HUDEP-2 (cell line): Measurements from ENCODE around the gene LSM3.

ENCODE experiments used
- DNase-seq, 76 experiments: peaks; one replicate each; lab custom pipeline; 2025; ENCODE audit not compliant: unreplicated experiment in 76 of 76; lab: John Stamatoyannopoulos, UW

LSM3 gene

DNA sequence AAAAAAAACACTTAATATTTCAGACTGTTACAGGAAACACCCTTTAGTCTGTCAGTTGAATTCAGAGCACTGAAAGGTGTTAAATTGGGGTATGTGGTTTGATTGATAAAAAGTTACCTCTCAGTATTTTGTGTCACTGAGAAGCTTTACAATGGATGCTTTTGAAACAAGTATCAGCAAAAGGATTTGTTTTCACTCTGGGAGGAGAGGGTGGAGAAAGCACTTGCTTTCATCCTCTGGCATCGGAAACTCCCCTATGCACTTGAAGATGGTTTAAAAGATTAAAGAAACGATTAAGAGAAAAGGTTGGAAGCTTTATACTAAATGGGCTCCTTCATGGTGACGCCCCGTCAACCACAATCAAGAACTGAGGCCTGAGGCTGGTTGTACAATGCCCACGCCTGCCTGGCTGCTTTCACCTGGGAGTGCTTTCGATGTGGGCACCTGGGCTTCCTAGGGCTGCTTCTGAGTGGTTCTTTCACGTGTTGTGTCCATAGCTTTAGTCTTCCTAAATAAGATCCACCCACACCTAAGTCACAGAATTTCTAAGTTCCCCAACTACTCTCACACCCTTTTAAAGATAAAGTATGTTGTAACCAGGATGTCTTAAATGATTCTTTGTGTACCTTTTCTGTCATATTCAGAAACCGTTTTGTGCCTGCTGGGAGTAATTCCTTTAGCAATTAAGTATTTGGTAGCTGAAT, 35.9 kb upstream of the LSM3 start:
- no peak for DNase-seq

DNA sequence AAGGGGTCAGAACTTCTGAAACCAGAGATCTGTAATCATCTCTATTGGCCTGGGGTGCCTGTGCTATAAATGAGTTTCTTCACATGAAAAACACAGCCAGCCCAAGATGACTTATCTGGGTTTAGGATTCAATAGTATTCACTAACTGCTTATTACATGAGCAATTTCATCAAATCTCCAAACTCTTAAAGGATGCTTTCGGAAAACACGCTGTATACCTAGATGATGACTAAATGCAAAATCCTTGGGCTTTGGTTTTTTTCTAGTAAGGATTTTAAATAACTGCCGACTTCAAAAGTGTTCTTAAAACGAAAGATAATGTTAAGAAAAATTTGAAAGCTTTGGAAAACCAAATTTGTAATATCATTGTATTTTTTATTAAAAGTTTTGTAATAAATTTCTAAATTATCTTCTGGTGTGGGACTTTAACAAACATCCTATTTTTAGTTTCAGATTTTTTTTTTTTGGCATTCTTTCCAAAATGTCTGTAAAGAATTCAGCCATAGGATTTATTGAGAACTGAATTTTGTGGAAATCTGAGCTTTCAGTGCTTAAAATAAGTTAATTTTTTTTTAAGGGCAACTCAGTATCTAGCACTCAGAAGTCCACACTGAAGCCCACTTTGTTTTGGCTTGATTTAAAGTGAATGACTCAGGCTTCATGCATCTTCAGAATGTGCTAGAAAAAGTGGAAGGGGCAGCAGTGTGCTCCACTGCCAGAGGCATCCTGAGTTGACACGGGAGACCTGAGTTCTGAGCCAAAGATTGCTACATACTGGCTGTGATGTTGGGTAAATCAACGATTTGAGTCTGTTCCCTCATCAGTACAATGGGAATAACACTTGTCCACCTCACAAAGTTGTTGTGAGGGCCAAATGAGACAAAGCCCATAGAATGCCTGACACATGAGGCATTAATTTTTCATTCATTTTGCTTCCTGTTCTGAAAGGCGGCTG, 35.1 kb upstream of the LSM3 start:
- DNase-seq: no peak

DNA sequence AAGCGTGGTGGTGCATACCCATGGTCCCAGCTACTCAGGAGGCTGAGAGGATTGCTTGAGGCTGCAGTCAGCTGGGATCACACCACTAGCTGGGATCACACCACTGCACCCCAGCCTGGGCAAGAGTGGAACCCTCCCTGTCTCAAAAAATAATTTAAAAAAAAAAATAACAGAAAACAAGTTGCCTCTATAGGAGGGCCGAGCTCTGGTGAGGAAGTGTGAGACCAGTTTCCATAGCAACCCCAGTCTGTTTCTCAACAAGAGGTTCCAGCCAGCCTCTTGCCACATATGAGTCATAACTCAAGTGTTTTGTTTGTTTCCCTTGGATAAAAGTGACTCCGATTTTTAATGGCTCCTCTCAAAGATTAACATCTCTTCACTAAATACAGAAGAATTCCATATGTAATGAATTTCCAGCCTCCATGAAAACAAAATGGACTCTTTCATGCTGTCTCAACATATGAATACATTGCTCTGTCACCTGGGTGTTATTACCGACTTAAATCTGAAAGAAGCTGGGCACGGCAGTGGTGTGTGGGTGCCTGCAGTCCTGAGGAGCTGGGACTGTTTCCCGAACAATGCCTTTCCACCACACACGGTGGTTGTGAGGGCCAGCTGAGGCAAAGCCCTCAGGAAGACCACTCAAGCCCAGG, 34.1 kb upstream of the LSM3 start:
- DNase-seq: peak in 51 of 76 experiments; percentile 3 to 83 (median 50)

DNA sequence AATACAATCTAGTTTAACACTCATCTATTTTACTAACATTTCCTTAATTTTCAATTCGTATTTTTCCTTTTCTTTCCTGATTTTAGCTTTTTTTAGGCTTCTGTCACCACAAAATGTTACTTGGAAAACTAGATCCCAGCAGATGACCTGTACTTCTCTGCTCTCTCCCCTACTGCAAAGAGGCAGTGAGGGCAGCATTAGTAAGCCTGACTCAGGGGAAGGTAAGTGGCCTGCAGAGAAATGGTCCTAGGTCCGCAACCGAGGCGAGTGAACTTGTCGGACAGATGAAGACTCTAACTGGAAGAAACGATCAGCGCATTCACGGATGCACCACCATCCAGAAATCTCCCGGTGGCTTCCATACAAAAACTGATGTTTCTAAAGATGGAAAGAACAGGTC, 33.4 kb upstream of the LSM3 start:
- DNase-seq: no peak

DNA sequence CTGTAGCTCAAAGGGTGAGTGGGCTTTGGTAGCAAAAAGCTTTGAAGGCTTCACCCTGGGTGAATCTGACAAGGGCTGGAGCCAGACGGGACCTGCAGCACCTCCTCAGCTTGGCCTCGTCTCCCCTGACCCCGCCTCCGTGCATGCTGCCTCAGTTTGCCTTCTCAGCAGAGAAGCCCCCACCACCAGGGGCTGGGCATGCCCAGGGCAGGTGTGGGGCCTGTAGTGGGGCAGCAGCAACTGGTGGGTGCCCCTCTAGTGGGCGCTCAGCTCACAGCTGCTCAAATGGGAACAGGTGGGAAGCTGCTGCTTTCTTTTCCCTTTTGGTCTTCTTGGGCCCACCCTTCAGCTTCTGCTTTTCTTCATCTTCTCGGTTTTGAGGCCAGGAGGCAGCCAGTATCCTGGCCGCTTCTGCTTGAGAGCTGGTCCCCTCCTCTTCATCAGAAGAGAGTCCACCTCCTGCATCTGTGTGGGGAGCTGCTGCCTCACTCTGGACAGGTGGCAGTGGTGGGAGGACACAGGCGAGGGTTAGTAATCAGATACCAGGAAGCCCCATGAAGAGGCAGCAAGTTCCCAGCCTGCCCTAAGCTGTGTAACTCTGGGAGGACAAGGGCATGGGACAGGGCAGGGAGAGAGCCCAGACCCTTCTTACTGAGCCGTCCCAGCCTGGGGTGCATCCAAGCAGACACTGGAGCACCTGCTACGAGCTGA, 32.8 kb upstream of the LSM3 start:
- no peak for DNase-seq

DNA sequence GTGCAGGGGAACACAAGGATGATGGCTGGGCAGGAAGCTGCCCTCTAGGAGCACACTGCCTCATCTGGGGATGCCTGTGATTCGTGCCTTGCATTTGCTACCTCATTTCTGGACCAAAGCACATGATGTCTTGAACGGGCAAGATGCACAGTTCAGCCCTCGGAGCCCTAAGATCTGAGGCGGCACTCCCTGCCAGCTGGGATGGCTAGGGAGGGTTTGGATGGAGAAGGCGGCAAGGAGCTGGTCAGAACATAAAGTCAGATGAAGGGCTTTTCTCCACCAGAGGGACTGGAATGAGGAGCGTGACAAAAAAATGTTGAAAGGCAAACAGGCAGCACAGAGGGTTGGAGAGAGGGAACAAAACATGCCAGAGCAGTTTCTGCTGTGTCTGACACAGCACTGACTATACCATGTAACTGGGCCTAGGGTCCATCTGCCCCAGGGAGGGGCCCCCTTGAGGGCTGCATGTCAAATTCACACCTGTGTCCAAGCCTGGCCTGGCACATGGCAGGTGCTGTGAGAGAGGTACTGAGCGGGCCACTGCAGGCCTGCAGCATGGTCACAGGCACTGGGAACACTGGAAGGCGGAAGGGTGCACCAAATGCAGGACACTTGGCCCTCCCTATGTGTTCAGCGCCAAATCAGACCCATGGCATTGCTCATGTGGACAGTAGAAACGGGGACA, 32.1 kb upstream of the LSM3 start:
- DNase-seq: no peak

DNA sequence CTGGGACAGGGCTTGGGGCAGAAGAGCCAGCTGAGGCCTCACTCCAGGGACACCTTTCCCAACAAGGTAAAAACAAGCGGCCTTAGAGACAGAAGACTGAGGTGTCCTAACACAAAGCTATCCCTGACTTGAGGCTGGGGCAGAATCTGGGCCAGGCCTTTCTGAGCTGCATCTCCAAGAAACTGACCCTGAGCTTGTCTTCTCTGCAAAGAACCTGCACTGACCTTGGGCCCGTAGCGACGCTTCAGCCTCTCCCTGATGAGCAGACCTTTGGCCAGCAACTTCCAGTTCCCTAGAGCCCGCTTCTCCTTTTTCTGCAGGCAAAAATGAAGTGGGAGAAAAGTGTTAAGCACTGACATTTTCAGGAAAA, 31.6 kb upstream of the LSM3 start:
- DNase-seq: no peak

DNA sequence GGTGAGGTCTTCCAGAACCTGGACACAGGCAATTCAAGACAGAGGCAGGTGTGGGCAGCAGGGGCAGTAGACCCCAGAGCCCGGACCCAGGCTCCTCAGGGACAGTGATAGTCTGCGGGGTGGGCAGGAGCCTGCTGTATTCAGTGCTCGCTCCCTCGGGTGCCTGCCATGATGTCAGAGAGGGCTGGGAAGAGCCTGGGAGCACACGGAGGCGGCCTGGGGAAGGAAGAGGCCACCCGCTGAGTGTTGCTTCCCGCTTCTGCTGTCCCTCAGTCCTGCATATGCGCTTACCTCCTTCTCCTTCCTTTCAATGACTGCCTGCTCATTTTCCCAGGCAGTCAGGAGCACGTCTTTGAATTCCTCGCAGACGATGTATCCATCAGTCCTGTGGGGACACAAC, 31.0 kb upstream of the LSM3 start:
- no peak for DNase-seq

DNA sequence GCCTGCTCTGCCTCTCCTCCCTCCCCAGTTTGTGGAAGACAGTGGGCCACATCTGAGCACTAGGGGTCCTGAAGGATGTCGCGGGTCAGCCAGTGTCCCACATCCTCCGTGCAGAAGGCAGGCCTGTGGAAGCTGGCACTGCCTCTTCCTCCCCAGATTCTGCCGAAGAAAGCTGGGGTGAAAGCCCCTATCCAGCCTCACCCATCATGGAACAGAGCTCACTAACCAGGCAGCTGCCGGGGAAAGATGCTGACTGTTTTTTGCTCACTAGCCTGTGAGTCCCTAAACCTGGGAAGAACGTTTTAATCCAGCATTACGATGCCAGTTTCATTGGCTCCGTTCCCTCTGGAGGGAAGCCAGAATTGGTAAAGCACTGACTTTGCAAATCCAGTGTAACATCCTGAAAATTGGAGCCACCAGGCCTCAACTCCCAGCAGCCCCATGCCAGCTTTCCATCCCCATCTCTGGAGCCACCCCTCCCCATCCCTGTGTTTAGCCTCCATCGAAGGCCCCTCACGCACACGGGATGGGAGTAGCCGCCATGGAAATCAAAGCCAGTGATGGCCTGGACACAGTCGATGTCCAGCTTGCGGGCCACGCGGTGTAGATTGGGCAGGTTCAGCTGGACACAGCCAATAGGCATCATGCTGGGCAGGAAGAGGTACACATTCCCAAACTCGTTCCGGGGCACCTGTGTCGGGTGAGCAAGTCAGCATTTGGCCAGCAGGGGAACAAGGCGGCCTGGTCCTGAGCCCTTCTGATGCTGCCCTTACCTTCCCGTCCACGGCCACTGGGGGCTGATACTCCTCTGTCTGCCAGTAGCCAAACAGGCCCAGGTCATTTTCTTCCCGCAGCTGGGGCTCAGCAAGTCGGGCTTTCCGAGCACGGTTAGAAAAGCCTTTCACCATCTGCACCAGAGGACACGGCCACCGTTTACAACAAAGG, 30.3 kb upstream of the LSM3 start:
- DNase-seq: no peak

DNA sequence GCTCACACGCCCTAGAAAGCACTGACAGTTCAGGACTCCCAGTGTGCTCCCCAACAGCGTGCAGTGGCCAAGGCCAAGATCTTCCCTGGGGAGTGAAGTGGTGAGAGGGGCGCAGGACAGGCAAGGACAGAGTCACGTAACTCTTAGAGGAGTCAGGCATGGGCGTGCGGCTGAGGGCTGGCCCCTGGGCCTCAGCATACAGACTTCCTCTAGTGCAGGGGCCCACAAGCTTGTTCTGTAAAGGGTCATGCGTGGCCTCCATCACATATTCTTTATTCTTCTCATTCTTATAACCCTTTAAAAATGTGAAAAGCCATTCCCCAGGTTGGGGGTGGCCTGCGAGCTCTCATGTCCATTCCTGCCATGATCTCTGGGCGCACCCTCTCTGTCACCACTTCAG, 28.5 kb upstream of the LSM3 start:
- no peak for DNase-seq

DNA sequence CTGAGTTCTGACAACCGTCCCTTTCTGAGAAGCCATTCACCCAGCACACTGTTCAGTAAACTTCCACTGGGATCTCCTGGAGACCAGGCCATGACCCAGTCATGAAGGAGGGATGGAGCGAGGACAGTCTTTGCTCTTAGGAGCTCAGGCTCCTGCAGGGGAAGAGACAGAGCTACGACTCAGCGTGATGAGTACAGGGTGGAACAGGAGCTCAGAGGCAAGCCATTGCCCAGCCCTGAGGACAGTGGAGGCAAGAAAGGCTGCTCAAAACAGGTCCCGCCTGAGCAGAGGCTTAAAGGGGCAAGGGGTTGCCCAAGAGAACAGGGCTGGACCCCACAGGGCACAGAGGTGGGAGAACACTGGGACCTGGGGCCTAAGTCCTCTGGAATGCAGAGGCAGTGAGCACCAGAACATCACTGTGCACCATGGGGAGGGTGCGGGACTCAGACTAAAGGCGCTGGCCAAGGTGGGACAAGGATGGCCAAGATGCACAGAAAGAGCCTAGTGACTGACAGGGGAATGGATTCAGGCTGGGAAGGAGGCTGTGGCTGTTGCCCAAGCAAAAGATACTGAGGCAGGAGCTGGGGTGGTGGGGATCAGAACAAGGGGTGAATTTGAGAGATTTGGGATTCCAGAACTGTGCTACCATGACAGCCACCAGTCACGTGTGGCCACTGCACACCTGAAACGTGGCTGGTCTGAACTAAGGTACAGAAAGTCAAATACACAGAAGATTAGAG, 28.0 kb upstream of the LSM3 start:
- DNase-seq: no peak

DNA sequence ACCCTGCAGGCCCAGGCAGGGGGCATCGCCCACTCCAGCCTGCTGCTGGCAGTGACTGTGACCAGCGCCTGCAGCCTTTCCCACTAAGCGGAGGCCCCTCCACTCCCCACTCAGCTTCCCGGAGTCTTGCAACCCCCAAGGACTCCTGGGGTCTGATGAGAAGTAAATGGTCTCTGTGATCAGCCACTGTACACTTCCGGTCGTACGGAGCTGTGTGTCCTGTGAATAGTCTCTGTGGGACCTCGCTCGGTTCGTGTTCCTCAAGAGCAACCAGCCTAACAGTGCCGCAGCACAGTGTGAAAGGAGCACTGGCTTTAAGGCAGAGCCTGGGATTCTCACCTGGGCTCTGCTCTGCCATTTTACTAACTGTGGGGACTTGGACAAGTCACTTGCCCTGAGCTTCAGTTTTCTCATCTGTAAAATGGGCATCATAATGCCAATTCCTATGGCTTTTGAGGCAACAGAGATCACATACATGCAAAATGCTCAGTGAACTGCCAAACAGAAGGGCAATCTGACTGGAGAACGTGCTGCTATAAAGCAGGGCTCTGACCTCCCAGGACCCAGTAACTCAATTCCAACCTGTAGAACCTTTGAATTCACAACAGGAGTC, 27.0 kb upstream of the LSM3 start:
- no peak for DNase-seq

DNA sequence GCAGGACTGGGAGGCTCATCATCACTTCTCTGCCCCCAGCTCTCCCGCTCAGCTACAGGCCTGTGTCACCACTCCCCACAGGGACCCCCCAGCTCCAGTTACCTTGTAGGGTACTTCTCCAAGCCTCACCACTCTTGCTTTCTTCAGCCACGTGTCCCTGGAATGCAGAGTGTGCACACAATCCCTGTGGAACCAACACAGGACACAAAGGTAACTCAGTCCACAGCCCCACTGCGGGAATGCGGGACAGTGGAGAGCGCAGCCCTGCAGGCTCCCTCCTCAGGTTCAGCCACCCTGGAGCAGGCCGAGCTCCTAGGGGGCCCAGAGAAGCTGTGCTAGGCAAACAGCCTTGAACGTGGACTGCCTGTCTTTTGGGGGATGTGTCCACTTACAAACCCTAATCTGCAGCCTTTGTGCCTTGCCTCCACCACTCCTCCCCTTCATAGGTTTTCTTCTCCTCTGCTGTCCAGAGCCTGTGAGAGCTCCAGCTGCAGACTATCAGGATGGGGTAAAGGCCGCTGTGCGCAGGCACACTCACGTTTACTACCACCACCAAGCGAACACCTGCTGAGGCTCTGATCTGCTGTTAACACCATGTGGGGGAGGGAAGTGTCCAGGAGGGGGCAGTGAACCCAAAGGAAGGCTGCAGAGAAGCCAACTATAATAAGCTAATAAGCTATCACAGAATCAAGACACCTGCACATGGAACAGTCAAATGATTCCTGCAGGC, 26.2 kb upstream of the LSM3 start:
- DNase-seq: peak in 3 of 76 experiments; percentile 9 to 18 (median 13)

DNA sequence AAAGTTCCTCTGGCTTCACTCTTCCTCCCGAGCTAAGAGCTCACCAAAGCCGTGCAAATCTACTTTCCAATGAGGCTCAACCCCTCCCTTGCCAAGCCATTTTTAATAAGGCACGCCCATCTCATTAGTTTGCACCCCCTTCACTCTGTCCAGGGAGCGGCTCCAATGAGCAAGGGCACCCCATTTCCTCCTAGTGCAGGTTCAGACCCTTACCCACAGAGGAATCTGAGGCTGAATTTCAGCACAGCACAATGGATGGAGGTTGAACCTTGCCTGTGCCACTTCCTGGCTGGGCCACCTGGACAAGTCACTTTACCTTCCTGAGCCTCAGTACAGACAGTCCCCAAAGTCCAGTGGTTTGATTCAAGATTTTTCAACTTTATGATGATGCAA, 25.7 kb upstream of the LSM3 start:
- no peak for DNase-seq

DNA sequence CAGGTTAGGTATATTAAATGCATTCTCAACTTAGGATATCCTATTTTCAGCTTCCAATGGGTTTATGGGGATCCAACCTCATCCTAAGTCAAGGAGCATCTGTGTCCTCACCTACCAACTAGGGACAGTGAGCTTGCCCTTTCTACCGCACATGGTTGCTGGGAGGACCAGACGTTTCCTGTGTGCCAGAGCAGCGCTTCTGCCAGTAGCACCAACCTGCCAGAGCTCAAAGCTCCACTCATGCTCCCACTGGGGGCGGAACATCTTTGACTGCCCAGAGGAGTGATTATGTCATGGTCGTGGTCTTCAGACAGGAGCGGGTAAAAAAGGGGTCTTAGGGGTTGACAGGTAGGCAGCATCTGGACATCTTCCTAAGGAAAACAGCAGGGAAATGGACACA, 25.0 kb upstream of the LSM3 start:
- no peak for DNase-seq

DNA sequence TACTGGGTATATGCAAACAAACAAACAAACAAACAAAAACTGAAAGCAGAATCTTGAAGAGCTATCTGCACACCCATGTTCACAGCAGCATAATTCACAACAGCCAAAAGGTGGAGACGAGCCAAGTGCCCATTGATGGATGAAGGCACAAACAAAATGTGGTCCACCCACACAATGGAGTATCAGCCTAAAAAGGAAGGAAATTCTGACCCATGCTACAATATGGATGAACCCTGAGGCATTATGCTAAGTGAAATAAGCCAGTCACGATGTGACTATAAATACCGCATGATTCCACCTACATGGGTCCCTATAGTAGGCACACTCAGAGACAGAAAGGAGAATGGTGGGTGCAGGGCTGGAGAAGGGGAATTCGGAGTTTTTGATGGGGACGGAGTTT, 24.3 kb upstream of the LSM3 start:
- DNase-seq: no peak

DNA sequence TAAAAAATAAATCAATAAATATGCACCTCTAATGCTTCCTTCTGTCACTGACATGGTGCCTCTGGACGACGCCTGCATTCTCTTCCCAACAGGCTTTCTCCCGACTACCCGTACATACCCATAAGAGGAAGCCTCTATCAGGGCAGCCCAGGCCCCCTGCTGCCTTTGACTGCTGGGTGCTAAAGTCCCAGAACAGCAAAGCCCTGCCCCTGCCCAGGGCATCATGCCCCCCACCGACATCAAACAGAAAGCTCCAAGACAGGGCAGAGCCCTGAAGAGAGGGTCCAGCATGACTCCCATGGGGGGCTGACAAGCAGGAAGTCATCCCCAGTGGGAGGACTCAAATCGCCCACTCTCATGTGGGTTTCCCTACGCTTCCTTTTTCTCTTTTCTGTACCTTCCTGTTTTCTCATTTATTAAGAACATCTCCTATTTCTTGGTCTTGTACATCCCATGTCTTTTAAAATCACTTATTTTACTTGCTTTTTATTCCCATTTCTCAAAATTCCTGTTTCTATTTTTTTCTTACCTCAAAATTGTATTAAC, 23.6 kb upstream of the LSM3 start:
- DNase-seq: no peak
